ENCODE measurements around the gene TMEM14B. TPM values are rescaled to one million over a fixed set of nuclear protein-coding genes. Genes with fewer than 3 reads are reported as not detected.
A peak's percentile ranks its signal among the peaks of the same experiment; 100 is the strongest.

The TMEM14B gene
- total RNA-seq, 1 donor from 2014 or later = 59.1 TPM

GRCh38 chr6:10792101-10792500 is 44.5 kb downstream of the TMEM14B start:
- Histone ChIP-seq H3K27ac (no peak overlapping the region), H3K4me1 (no peaks in the 10 kb centered on the region), H3K27me3 (no peaks in the 10 kb centered on the region), H3K36me3 (peaks cover 0 to 4% of the 10 kb centered on the region in 2 donors), H3K9me3 (no peaks in the 10 kb centered on the region), H3K4me3 (no peak overlapping the region)
- DNase-seq (ENCODE audit: low spot score in 2 of 2) = no peak
- intact Hi-C loops (cut with DNase I) = no loop called here
- TF ChIP-seq CTCF (IDR thresholded peaks at IDR 0.05) = no peak

GRCh38 chr6:10793035-10793434 is 45.4 kb downstream of the TMEM14B start:
- H3K4me1 ChIP-seq = no peaks in the 10 kb centered on the region
- intact Hi-C loops (cut with DNase I) = no loop called here
- H3K27ac ChIP-seq = no peak overlapping the region
- no peaks in the 10 kb centered on the region for H3K9me3 ChIP-seq
- H3K27me3 ChIP-seq = no peaks in the 10 kb centered on the region
- no peak overlapping the region for H3K4me3 ChIP-seq
- peaks cover 0 to 4% of the 10 kb centered on the region in 2 donors for H3K36me3 ChIP-seq
- DNase-seq (ENCODE audit: low spot score in 2 of 2) = no peak
- TF ChIP-seq CTCF (IDR thresholded peaks at IDR 0.05) = no peak

- peaks cover 0 to 4% of the 10 kb centered on the region in 2 donors for H3K36me3 ChIP-seq
- H3K9me3 ChIP-seq = no peaks in the 10 kb centered on the region
- no peak overlapping the region for H3K4me3 ChIP-seq
- no peak for TF ChIP-seq CTCF (IDR thresholded peaks at IDR 0.05)
- no peaks in the 10 kb centered on the region for H3K27me3 ChIP-seq
- DNase-seq (ENCODE audit: low spot score in 2 of 2) = no peak
- intact Hi-C loops (cut with DNase I) = no loop called here
- no peak overlapping the region for H3K27ac ChIP-seq
- no peaks in the 10 kb centered on the region for H3K4me1 ChIP-seq
Observed at GRCh38 chr6:10793695-10794094, 46.1 kb downstream of the TMEM14B start.

- no peaks in the 10 kb centered on the region for H3K9me3 ChIP-seq
- no peak overlapping the region for H3K4me3 ChIP-seq
- peaks cover 0 to 4% of the 10 kb centered on the region in 2 donors for H3K36me3 ChIP-seq
- intact Hi-C loops (cut with DNase I) = no loop called here
- no peaks in the 10 kb centered on the region for H3K4me1 ChIP-seq
- no peak overlapping the region for H3K27ac ChIP-seq
- TF ChIP-seq CTCF (IDR thresholded peaks at IDR 0.05) = no peak
- H3K27me3 ChIP-seq = no peaks in the 10 kb centered on the region
- DNase-seq (ENCODE audit: low spot score in 2 of 2) = peak in 1 of 2 donors; percentile 39
Observed at GRCh38 chr6:10794239-10794638, 46.6 kb downstream of the TMEM14B start.

GRCh38 chr6:10800810-10801209 is 53.2 kb downstream of the TMEM14B start:
- DNase-seq (ENCODE audit: low spot score in 2 of 2) = no peak
- intact Hi-C loops (cut with DNase I) = loop anchor here (1.0 kb wide), 1 partner anchor 323 kb away; no protein-coding TSS in a partner anchor
- H3K4me1 ChIP-seq = no peaks in the 10 kb centered on the region
- no peaks in the 10 kb centered on the region for H3K27me3 ChIP-seq
- H3K9me3 ChIP-seq = no peaks in the 10 kb centered on the region
- TF ChIP-seq CTCF (IDR thresholded peaks at IDR 0.05) = no peak
- no peak overlapping the region for H3K4me3 ChIP-seq
- no peaks in the 10 kb centered on the region for H3K36me3 ChIP-seq
- H3K27ac ChIP-seq = no peak overlapping the region

All from ascending aorta (tissue), 2 donors.